Fibroblast of lung (primary cell): Measurements from ENCODE around the gene DAGLB. TPM values are rescaled to one million over a fixed set of nuclear protein-coding genes. Genes with fewer than 3 reads are reported as not detected.
A peak's percentile ranks its signal among the peaks of the same experiment; 100 is the strongest.

Experiments used
- DNase-seq, 2 donors: peaks; one replicate each; pipeline versions ENCODE4 v3.0.0 to v3.0.0-alpha.2; 2010; ENCODE audit warnings: low read depth in 2 of 2
- H2AFZ ChIP-seq: 2 replicates; pipeline ENCODE4 v1.5.1; 2012; ENCODE audit warnings: low read length, control low read depth, inconsistent platforms
- H3K27ac ChIP-seq: 2 replicates; pipeline ENCODE4 v1.5.1; 2011; ENCODE audit warnings: low read length, control low read depth; ENCODE audit not compliant: insufficient read depth
- H3K27me3 ChIP-seq: 2 replicates; pipeline ENCODE4 v1.5.1; 2011; ENCODE audit warnings: mild to moderate bottlenecking, low read length; ENCODE audit not compliant: control insufficient read depth, insufficient read depth
- H3K36me3 ChIP-seq: 2 replicates; pipeline ENCODE4 v1.5.1; 2011; ENCODE audit warnings: low read length; ENCODE audit not compliant: control insufficient read depth, insufficient read depth
- H3K4me1 ChIP-seq: 2 replicates; pipeline ENCODE4 v1.5.1; 2011; ENCODE audit warnings: low read length; ENCODE audit not compliant: control insufficient read depth, insufficient read depth; ENCODE audit errors: extremely low read depth
- H3K4me2 ChIP-seq: 2 replicates; pipeline ENCODE4 v1.5.1; 2011; ENCODE audit warnings: low read length, control low read depth; ENCODE audit not compliant: insufficient read depth; ENCODE audit errors: extremely low read depth
- H3K4me3 ChIP-seq, 4 experiments: fragments of 200-600 bp in 1 of 4; sonication (generic) in 1 of 4; replicated peaks in 1 of 4; 2 replicates each; pipeline ENCODE4 v1.5.1; 2011 to 2016; ENCODE audit warnings: low read length in 4 of 4, low read depth in 3 of 4, mild to moderate bottlenecking in 3 of 4, control low read depth in 2 of 4, inconsistent platforms in 1 of 4, mixed read lengths in 1 of 4; ENCODE audit not compliant: insufficient read depth in 1 of 4; ENCODE audit errors: control extremely low read depth in 1 of 4
- H3K79me2 ChIP-seq: 2 replicates; pipeline ENCODE4 v1.5.1; 2012; ENCODE audit warnings: mild to moderate bottlenecking, low read length, inconsistent platforms; ENCODE audit not compliant: control insufficient read depth, insufficient read depth
- H3K9ac ChIP-seq: 2 replicates; pipeline ENCODE4 v1.5.1; 2011; ENCODE audit warnings: mild to moderate bottlenecking, low read length, control low read depth; ENCODE audit not compliant: insufficient read depth
- H3K9me3 ChIP-seq: 2 replicates; pipeline ENCODE4 v1.5.1; 2012; ENCODE audit warnings: low read depth, low read length; ENCODE audit not compliant: control insufficient read depth, insufficient read depth
- H4K20me1 ChIP-seq: 2 replicates; pipeline ENCODE4 v1.5.1; 2011; ENCODE audit warnings: low read length; ENCODE audit not compliant: control insufficient read depth, insufficient read depth; ENCODE audit errors: extremely low read depth
- EZH2 ChIP-seq: IDR thresholded peaks from 2 replicates; pipeline ENCODE4 v1.5.1; 2012; ENCODE audit warnings: low read length, control low read depth, mild to moderate bottlenecking; ENCODE audit errors: missing control alignments
- polyA plus RNA-seq, 2 donors: library from polyadenylated mRNA; depleted of rRNA in 1 of 2; stranded (reverse) in 1 of 2; unstranded in 1 of 2; fragments of >200 nt; gene quantifications; 2 replicates each; pipeline ENCODE4 v1.2.1, GENCODE V29; 2011 to 2012; ENCODE audit warnings: missing spikeins in 1 of 2
- total RNA-seq: library from RNA; depleted of rRNA; stranded (reverse); fragments of >200 nt; gene quantifications from 2 replicates; pipeline ENCODE4 v1.2.1, GENCODE V29; 2014
- TF ChIP-seq, protein P1 (sequence below), 2 donors: IDR thresholded peaks in 1 of 2; conservative IDR thresholded peaks in 1 of 2; 1 replicate in 1 of 2; 2 replicates in 1 of 2; pipeline ENCODE4 v1.5.1; 2011 to 2012; ENCODE audit warnings: low read length in 2 of 2, control low read depth in 1 of 2, inconsistent platforms in 1 of 2, low read depth in 1 of 2, mild to moderate bottlenecking in 1 of 2

The DAGLB gene
- total and polyA plus RNA-seq, 2 donors (not counting 1 experiment from before 2014, with no cell fraction given), result 17.3 to 22.6 TPM

DNA sequence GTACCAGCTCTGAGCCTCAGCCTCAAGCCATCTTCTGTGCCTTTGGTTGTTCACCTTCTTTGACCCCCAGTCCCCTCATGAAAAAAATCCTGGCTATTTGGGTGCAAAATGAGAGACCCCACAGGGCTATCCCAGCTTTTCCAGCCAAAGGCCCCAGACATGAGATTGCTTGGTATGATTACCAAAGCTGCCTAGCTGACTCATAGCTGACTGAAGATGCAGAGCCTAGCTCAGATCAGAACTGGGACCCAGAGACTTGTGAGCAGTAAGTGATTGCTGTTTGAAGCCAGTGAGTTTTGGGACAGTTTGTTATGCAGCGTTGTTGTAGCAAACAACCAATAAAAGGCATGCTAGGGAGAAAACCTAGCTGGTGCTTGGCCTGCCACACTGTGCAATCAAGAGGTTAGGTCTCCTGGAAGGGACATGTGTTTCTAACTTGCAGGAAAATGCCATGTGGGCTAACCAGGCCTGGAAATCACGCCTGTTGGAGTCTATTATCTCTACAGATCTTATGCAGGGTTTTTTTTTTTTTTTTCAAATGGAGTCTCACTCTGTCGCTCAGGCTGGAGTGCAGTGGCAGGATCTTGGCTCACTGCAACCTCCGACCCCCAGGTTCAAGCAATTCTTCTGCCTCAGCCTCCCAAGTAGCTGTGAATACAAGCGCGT is 48.0 kb upstream of the DAGLB start:
- no peak overlapping the region for H3K27ac ChIP-seq
- H3K36me3 ChIP-seq, result no peaks in the 10 kb centered on the region
- no peaks in the 10 kb centered on the region for H3K4me1 ChIP-seq
- no peaks in the 10 kb centered on the region for H3K79me2 ChIP-seq
- peaks cover 11% of the 10 kb centered on the region for H3K27me3 ChIP-seq
- H3K9ac ChIP-seq, result no peak overlapping the region
- peak in 1 of 2 donors; percentile 22 for DNase-seq
- no peak overlapping the region for H2AFZ ChIP-seq
- H3K4me3 ChIP-seq, result no peak overlapping the region
- H3K4me2 ChIP-seq, result no peak overlapping the region
- no peaks in the 10 kb centered on the region for H4K20me1 ChIP-seq
- no peaks in the 10 kb centered on the region for H3K9me3 ChIP-seq
- TF ChIP-seq, protein P1, sequence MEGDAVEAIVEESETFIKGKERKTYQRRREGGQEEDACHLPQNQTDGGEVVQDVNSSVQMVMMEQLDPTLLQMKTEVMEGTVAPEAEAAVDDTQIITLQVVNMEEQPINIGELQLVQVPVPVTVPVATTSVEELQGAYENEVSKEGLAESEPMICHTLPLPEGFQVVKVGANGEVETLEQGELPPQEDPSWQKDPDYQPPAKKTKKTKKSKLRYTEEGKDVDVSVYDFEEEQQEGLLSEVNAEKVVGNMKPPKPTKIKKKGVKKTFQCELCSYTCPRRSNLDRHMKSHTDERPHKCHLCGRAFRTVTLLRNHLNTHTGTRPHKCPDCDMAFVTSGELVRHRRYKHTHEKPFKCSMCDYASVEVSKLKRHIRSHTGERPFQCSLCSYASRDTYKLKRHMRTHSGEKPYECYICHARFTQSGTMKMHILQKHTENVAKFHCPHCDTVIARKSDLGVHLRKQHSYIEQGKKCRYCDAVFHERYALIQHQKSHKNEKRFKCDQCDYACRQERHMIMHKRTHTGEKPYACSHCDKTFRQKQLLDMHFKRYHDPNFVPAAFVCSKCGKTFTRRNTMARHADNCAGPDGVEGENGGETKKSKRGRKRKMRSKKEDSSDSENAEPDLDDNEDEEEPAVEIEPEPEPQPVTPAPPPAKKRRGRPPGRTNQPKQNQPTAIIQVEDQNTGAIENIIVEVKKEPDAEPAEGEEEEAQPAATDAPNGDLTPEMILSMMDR (conservative IDR thresholded peaks at IDR 0.05 in 1 of 2, IDR thresholded peaks at IDR 0.05 in 1 of 2; ENCODE audit: low read depth in 1 of 2, low read length in 2 of 2), result no peak
- no peak for TF ChIP-seq EZH2

DNA sequence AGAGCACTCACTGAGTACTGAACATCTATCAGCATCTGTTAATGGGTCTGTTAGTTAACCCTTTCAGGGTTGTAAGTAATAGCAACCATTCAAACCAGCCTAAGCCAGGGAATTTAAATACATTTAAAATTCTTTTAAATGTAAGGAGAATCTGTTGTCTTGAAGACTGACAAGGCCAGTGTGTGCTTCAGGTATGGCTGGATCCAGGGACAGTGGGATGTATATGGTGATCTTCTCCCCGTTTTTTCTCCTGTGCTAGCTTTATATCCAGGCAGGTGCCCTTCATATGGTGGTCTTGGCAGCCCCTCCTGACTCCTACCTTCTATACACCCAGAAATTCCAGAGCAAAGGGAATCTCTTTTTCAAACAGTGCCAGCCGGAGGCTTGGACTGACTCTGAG is 46.6 kb upstream of the DAGLB start:
- no peaks in the 10 kb centered on the region for H3K4me1 ChIP-seq
- no peaks in the 10 kb centered on the region for H3K79me2 ChIP-seq
- H3K27me3 ChIP-seq, result peaks cover 11% of the 10 kb centered on the region
- H4K20me1 ChIP-seq, result no peaks in the 10 kb centered on the region
- no peak overlapping the region for H3K4me2 ChIP-seq
- H3K4me3 ChIP-seq, result no peak overlapping the region
- H3K36me3 ChIP-seq, result no peaks in the 10 kb centered on the region
- TF ChIP-seq EZH2, result no peak
- TF ChIP-seq, protein P1 (conservative IDR thresholded peaks at IDR 0.05 in 1 of 2, IDR thresholded peaks at IDR 0.05 in 1 of 2; ENCODE audit: low read depth in 1 of 2, low read length in 2 of 2), result no peak
- H2AFZ ChIP-seq, result no peak overlapping the region
- no peak overlapping the region for H3K9ac ChIP-seq
- no peaks in the 10 kb centered on the region for H3K9me3 ChIP-seq
- no peak overlapping the region for H3K27ac ChIP-seq
- no peak for DNase-seq

DNA sequence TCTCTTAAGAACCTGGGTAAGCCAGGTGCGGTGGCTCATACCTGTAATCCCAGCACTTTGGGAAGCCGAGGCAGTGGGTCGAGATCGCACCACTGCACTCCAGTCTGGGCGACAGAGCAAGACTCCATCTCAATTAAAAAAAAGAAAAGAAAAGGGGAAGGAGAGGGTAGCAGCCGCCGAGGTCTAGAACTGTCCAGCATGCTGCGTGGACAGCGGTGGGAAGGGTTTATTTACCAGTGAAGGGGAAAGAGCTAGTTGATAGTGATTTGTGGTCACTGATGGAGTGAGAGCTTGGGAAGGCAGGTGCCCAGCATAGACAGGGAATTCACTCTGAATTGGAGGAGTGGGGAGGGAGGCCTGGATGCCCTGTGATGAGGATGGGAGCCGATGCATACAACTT is 43.4 kb upstream of the DAGLB start:
- H3K9ac ChIP-seq, result no peak overlapping the region
- TF ChIP-seq, protein P1 (conservative IDR thresholded peaks at IDR 0.05 in 1 of 2, IDR thresholded peaks at IDR 0.05 in 1 of 2; ENCODE audit: low read depth in 1 of 2, low read length in 2 of 2), result no peak
- TF ChIP-seq EZH2, result no peak
- no peaks in the 10 kb centered on the region for H3K9me3 ChIP-seq
- H4K20me1 ChIP-seq, result no peaks in the 10 kb centered on the region
- H3K4me2 ChIP-seq, result no peak overlapping the region
- H3K4me3 ChIP-seq, result no peak overlapping the region
- no peaks in the 10 kb centered on the region for H3K36me3 ChIP-seq
- no peak for DNase-seq
- peaks cover 11% of the 10 kb centered on the region for H3K27me3 ChIP-seq
- H3K4me1 ChIP-seq, result no peaks in the 10 kb centered on the region
- no peak overlapping the region for H3K27ac ChIP-seq
- H3K79me2 ChIP-seq, result no peaks in the 10 kb centered on the region
- no peak overlapping the region for H2AFZ ChIP-seq
